ENCODE measurements around the gene RAB41. TPM values are rescaled to one million over a fixed set of nuclear protein-coding genes. Genes with fewer than 3 reads are reported as not detected.

The RAB41 gene
- total RNA-seq, 2 donors from 2014 or later, result not detected

DNA sequence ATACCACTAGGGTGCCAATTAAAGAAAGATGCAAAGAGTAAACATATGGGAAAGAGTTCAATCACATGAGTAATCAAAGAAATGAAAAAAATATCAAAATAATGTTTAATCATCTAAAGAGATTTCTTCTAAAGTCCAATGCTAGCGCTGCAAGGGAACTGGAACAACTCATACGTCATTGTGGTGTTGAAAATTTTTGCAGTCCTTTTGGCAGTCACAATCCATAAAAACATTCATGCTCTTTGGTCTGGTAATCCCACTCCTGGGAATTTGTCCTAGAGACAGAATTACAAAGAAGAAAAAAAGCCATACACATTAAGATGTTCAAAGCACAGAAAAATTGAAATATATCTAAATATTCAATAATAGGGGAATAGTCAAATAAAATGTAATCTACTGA, 26.5 kb upstream of the RAB41 start:
- ATAC-seq (ENCODE audit: insufficient number of reproducible peaks, low FRiP score, low read depth), result no peak
- no peak for DNase-seq (ENCODE audit: low spot score)

DNA sequence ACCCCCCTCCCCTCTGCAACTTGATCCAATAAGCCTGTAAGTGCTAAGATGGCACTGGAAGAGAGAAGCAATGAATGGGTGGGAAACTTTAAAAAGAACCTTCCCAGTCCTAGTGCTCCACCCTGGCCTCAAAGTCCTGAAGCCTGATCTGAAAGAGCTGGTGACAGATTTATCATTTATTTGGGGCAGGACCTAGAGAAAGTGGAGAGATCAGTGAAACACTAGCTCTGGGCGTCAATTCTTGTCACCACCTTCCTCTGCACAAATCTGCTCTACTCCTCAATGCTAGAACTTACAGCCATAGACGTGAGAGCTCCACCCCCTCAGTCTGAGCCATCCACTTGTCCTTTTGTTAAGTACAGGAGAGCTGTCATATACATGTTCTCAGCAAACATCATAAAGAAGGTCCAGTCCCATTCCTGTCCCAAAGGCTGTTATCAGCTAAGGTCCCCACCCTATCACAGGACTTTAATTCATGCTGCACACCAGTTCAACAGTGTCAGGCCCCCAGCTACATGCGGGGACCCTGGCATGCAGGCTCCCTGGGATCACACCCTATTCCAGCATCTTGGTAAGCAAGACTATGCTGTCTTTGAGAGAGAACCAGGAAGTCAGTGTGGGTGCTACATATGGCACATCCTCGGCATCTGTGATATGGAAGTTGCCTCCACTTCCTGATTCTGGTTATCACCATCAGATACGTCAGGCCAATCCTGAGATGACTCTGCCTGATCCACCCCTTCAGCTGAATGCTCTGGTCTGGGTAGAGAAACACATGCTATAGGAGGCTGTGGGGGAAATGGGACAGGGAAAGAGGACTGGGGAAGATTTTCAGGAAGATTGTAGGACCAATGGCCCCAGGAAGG, 24.3 kb upstream of the RAB41 start:
- no peak overlapping the region for H3K27ac ChIP-seq
- no peak for ATAC-seq (ENCODE audit: insufficient number of reproducible peaks, low FRiP score, low read depth)
- H3K4me3 ChIP-seq, result no peak overlapping the region
- H3K4me1 ChIP-seq (ENCODE audit: control insufficient read depth in 1 of 2, low read depth in 2 of 2), result no peaks in the 10 kb centered on the region
- DNase-seq (ENCODE audit: low spot score), result no peak
- H3K9me3 ChIP-seq, result no peaks in the 10 kb centered on the region
- TF ChIP-seq, protein P1, sequence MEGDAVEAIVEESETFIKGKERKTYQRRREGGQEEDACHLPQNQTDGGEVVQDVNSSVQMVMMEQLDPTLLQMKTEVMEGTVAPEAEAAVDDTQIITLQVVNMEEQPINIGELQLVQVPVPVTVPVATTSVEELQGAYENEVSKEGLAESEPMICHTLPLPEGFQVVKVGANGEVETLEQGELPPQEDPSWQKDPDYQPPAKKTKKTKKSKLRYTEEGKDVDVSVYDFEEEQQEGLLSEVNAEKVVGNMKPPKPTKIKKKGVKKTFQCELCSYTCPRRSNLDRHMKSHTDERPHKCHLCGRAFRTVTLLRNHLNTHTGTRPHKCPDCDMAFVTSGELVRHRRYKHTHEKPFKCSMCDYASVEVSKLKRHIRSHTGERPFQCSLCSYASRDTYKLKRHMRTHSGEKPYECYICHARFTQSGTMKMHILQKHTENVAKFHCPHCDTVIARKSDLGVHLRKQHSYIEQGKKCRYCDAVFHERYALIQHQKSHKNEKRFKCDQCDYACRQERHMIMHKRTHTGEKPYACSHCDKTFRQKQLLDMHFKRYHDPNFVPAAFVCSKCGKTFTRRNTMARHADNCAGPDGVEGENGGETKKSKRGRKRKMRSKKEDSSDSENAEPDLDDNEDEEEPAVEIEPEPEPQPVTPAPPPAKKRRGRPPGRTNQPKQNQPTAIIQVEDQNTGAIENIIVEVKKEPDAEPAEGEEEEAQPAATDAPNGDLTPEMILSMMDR (IDR thresholded peaks at IDR 0.05), result no peak
- H3K36me3 ChIP-seq, result no peaks in the 10 kb centered on the region
- no peaks in the 10 kb centered on the region for H3K27me3 ChIP-seq (replicated peaks; ENCODE audit: insufficient read depth)

More for the DNA sequence above, 26.5 kb upstream of the RAB41 start:
- H3K36me3 ChIP-seq, result no peaks in the 10 kb centered on the region
- H3K9me3 ChIP-seq, result no peaks in the 10 kb centered on the region
- no peaks in the 10 kb centered on the region for H3K27me3 ChIP-seq (replicated peaks; ENCODE audit: insufficient read depth)
- H3K27ac ChIP-seq, result no peak overlapping the region
- no peak overlapping the region for H3K4me3 ChIP-seq
- TF ChIP-seq, protein P1 (IDR thresholded peaks at IDR 0.05), result no peak
- no peaks in the 10 kb centered on the region for H3K4me1 ChIP-seq (ENCODE audit: control insufficient read depth in 1 of 2, low read depth in 2 of 2)

DNA sequence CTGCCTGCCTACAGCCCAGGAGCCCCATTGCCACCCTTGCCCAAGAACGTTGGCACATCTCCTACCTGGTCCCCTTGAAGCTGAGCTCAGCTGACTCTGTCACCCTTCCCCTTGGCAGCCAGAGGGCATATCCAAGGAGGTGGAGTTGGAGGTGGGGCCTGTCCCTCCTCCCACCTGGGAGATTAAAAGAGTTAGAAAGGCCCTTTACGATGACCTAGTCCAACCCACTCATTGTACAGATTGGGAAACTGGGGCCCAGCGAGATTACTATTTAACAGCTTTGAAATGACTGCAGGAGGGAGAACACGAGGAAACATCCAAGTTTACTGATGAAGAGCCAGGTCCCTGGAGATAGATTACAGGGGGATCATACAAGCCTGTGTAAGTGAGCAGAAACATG, 21.9 kb upstream of the RAB41 start, which contains the start of gene P2RY4:
Gene P2RY4 (minus strand): TSS at position 101 of the 400 bp plus-strand sequence. CDS start 580 bp downstream, outside the sequence.
- DNase-seq (ENCODE audit: low spot score), result no peak
- TF ChIP-seq, protein P1 (IDR thresholded peaks at IDR 0.05), result no peak

DNA sequence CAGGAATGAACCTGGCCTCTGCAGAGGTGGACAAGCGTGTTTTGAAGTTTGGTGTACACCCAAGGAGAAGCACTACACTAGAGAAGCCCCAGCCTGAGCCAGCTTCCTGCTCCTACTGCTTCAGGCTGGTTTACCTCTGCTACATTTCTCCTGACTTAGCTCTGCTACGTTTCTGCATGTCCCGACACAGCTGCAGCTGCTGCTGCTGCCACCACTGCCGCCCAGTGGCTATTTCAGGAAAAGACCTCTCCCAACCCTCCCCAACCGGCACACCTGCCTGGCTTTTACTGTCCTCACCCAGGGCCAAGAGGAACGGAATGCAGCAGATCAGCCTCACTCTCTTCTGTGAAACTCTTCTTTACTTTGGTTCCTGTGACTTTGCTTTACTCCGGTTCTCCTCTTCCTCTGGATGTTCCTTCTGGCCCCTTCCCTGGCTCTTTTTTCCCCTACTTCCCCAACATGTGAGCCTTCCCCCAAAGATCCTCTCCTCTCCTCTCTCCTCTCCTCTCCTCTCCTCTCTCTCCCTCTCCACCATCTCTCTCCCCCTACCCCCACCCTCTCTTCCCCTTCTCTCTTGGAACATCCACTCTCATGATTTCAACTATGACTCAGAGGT, 18.9 kb upstream of the RAB41 start:
- no peaks in the 10 kb centered on the region for H3K27me3 ChIP-seq (replicated peaks; ENCODE audit: insufficient read depth)
- no peaks in the 10 kb centered on the region for H3K4me1 ChIP-seq (ENCODE audit: control insufficient read depth in 1 of 2, low read depth in 2 of 2)
- H3K4me3 ChIP-seq, result no peak overlapping the region
- no peaks in the 10 kb centered on the region for H3K36me3 ChIP-seq
- DNase-seq (ENCODE audit: low spot score) (no peak), ATAC-seq (ENCODE audit: insufficient number of reproducible peaks, low FRiP score, low read depth) (no peak)
- no peaks in the 10 kb centered on the region for H3K9me3 ChIP-seq
- no peak overlapping the region for H3K27ac ChIP-seq
- TF ChIP-seq, protein P1 (IDR thresholded peaks at IDR 0.05), result peak; percentile 21

More for the DNA sequence above, 21.9 kb upstream of the RAB41 start, which contains the start of gene P2RY4:
- ATAC-seq (ENCODE audit: insufficient number of reproducible peaks, low FRiP score, low read depth), result no peak
- Histone ChIP-seq H3K4me3 (no peak within 1 kb of the TSS), H3K27me3 (replicated peaks; ENCODE audit: insufficient read depth) (no peaks in the 10 kb centered on the region), H3K4me1 (ENCODE audit: control insufficient read depth in 1 of 2, low read depth in 2 of 2) (no peaks in the 10 kb centered on the region), H3K27ac (no peak within 1 kb of the TSS), H3K36me3 (no peaks in the 10 kb centered on the region), H3K9me3 (no peaks in the 10 kb centered on the region)

DNA sequence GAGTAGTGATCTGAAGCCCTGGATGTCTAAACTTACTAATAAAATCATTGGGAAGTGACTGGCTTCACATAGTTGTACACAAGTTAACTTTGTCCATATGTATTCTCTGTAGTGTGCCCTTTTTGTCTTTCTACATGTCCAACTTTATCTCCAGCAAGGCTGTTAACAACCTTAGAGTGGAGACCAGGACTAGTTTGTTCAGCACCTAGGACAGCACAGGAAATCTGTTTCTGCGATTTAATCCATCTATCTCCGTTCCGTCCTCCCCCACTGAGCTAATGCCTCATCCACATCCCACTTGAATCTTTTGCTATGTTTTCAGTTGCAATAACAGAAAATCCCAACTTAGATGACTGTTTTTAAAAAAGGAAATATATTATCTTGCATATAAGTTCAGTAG, 17.2 kb upstream of the RAB41 start:
- ATAC-seq (ENCODE audit: insufficient number of reproducible peaks, low FRiP score, low read depth) (no peak), DNase-seq (ENCODE audit: low spot score) (no peak)
- Histone ChIP-seq H3K27ac (no peak overlapping the region), H3K4me3 (no peak overlapping the region), H3K9me3 (no peaks in the 10 kb centered on the region), H3K36me3 (no peaks in the 10 kb centered on the region), H3K27me3 (replicated peaks; ENCODE audit: insufficient read depth) (no peaks in the 10 kb centered on the region), H3K4me1 (ENCODE audit: control insufficient read depth in 1 of 2, low read depth in 2 of 2) (no peaks in the 10 kb centered on the region)
- TF ChIP-seq, protein P1 (IDR thresholded peaks at IDR 0.05), result no peak

Data from thoracic aorta (tissue), 2 donors.